HG02938 (cell line): Measurements from ENCODE around the gene SEC23A.
"Not testable (repeated sequence)": the region's sequence is repeated elsewhere in the genome, so short reads cannot be mapped to it uniquely, and the experiment has no call there.

Experiments
- ATAC-seq: cut with Tn5 transposase; IDR thresholded peaks from one replicate; pipeline ENCODE4 v1.9.1; 2021; ENCODE audit warnings: mild to moderate bottlenecking, moderate library complexity; ENCODE audit not compliant: unreplicated experiment

The SEC23A gene

DNA sequence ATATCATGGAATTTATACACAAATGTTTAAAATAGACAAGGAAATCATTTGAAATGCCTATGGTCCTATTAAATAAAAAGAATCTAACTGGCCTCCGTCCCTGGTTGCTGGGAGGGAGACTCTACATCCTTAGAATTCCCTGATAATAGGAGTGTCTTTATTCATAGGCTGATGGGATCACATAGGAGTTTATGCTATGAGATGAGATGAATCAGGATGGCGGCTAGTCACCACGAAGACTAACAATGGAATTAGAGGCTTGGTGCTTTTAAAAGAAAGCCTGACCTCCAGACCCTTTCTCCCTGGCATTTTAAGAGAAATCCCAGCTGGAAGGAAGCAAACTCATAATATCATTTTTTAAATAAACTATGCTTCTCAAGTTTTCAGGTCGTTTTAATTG lies 69.7 kb downstream of the SEC23A start:
- ATAC-seq = no peak

DNA sequence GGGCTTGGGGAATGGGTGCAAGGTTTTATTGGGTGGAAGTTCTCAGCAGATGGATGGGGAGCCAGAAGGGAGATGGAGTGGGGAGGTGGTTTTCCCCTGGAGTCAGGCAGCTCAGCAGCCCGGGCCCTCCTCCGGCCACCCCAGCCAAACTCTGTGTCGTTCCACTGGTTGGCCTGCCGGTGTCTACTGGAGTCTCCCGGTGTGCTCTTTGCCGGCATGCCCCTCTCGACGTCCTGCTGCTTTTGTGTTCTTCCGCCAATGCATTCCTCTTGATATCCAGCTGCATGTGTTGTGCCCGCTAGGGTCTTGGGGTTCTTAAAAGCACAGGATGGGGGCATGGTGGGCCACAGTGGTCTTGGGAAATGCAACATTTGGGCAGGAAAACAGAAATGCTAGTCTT lies 72.8 kb downstream of the SEC23A start:
- no peak for ATAC-seq

DNA sequence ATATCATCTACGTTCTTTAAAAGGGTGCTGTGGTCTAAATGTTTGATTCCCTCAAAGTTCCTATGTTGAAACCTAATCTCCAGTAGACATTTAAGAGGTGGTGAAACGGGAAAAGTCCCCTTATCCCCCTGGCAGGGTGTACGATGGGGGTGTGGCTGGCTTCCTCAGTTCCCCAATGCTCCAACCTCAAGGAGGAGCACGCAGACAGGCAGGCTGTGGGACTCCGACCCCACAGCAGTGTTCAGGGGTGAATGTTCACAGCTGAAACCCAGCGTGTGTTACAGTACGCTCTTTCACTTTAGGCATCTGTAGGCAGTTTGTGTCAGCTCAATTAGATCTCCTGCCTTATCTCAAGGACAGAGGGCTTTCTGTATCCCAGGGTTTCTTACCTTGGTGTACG lies 73.2 kb downstream of the SEC23A start:
- no peak for ATAC-seq

DNA sequence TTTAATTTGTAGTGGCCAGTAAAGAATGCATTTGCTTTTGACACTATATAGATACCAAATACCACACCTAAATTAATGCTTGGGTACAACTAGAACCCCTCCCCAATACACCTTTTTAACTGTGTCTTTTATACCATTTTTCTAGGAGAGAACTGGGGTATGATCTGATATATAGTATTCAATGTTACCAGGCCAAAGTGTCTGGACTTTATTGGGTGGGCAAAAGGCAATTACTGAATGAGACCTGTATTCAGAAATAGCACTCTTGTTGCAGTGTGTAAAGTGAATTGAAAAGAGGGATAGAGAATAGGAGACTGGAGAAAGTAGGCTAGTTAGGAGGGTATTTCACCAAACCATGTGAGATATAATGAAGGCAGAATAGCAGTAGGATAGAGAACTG lies 74.4 kb downstream of the SEC23A start:
- ATAC-seq = no peak

DNA sequence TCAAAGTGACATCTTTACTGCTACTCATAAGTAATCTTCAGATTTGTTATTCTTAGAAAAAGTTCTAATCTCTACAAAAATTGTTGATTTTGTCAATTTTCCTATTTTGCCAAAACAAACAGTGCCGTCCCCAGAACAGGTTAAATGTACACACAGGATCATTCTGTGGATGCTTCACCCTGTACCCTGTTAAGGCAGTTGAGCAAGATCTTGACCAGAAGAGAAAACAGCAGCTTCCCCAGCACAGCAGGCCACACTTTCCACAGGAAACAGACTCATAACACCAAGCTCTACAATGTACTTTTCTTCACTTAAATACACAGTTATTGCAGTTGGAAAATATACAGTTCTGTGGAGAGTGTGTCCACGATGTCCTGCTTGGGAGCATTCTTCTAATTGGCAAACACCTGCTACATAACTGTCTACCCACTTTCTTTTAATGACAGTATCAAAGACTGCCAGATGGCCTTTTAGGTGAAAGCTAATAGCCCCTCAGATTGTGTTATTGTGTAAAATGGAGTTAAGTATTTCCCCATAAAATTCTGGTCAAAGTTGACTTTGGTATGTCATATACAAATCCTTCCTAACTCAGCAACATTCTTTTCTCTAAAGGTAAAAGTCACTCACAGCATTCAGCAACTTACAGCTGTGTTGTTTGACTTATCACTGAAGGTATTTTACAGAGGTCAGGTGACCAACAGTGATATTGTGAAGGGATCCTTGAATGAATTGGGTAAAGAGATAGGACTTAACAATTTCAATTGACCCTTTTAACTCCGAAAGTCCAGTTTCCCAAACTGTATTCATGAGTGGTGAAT lies 77.0 kb downstream of the SEC23A start:
- no peak for ATAC-seq

DNA sequence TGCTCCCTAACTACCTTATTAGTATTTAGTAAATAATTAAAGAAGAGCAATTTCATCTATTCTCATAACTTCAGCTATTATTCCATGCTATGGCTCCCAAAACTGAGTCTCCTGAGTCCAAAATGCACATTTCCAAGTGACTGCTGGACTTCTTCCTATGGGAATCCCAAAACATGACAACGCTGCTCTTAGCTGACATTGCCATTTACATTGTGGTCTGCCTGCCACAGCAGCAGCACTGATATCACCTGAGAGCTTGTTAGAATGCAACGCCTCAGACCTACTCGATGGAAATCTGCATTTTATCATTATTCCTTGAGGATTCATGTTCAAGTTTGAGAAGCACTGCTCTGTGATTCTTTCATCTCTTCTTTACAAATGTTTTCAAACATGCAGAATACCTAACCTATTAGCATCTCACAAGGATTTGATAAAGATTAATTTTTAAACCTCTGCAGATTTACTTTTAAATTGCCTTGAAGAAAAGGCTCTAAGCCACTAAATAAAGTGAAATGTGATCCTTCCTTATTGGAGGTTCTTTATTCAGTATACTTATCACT lies 77.7 kb downstream of the SEC23A start:
- no peak for ATAC-seq

DNA sequence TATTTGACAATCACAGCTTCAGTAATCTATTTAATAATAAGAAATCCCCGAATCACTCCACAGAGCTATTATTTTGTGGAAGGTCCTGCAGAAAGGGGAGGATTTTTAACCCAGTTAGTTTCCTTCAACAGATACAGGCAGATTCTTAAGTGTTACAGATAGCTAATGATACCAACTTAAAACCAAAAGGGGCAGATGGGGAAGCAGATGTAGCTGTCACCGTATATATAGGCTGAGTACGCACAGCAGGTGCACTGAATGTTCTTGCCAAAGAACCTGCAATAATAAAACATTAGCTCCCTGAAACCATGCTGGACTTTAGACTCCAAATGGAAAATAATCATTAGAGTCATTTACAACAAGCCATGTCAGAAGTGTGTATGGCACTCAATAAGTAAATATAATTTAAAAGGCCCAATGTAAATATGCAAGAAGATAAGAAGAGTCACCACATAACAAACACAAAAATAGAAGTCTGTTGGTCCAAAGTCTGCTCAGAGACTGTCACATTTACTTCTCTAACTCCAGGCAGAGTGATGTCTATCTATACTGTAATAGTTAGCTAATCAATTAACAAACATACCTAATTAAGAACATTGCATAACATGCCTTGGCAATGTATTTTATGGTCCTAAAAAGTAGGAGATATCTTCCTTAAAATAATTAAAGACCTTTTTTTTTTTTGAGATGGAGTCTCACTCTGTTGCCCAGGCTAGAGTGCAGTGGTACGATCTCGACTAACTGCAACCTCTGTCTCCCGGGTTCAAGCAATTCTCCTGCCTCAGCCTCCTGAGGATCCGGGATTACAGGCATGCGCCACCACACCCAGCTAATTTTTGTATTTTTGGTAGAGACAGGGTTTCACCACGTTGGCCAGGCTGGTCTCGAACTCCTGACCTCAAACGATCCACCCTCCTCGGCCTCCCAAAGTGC lies 78.8 kb downstream of the SEC23A start:
- ATAC-seq = no peak

DNA sequence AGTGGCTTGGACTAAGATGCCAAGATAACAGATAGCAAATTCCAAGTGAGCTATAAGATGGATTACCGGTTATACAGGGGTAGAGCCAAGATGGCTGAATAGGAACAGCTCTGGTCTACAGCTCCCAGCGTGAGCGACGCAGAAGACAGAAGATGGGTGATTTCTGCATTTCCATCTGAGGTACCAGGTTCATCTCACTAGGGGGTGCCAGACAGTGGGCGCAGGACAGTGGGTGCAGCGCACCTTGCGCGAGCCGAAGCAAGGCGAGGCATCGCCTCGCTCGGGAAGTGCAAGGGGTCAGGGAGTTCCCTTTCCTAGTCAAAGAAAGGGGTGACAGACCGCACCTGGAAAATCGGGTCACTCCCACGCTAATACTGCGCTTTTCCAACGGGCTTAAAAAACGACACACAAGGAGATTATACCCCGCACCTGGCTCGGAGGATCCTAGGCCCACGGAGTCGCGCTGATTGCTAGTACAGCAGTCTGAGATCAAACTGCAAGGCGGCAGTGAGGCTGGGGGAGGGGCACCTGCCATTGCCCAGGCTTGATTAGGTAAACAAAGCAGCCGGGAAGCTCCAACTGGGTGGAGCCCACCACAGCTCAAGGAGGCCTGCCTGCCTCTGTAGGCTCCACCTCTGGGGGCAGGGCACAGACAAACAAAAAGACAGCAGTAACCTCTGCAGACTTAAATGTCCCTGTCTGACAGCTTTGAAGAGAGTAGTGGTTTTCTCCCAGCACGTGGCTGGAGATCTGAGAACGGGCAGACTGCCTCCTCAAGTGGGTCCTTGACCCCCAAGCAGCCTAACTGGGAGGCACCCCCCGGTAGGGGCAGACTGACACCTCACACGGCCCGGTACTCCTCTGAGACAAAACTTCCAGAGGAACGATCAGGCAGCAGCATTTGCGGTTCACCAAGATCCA lies 85.7 kb downstream of the SEC23A start:
- not testable (repeated sequence) for ATAC-seq

DNA sequence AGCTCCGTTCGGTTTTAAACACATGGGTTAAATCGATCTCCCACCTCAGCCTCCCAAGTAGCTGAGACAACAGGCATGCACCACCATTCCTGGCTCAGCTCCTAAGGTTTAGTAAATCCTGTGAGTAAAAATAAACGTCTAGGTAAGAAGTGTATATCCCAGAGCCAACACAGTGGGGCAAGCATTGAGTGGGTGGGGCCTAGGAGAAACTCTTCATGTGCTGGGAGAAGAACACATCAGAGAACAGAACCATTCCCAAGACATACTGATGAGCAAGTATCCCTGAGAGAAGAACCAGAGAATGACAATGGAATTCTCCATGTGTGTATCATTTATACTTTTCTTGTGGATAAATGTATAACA lies 86.3 kb downstream of the SEC23A start:
- ATAC-seq = no peak

DNA sequence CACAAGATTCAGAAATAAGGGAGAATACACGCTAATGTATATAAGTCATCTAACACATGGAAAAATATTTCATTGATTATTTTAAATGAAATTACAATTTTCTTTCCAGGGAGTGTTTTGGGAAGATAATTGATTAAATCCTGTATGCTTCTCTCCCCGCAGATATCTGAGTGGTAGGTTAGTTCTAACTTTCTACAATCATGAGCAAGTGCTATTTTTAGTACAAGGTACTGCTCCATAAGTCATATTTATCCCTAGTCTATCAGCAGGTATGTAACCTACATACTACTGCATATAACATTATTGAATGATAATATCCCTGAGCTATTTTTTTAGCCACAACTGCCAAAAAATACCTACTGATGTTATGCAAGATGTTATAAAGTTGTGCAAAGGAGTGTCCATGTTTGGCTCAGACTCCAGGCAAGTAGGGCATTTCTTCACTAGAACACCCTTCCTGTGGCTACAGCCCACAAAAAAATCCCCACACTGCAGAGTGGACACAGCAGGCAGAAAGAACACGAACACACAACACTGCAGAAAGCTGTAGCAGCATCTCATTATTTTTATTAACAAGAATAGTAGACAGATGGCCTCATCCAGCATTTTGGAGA lies 87.0 kb downstream of the SEC23A start:
- ATAC-seq = no peak

DNA sequence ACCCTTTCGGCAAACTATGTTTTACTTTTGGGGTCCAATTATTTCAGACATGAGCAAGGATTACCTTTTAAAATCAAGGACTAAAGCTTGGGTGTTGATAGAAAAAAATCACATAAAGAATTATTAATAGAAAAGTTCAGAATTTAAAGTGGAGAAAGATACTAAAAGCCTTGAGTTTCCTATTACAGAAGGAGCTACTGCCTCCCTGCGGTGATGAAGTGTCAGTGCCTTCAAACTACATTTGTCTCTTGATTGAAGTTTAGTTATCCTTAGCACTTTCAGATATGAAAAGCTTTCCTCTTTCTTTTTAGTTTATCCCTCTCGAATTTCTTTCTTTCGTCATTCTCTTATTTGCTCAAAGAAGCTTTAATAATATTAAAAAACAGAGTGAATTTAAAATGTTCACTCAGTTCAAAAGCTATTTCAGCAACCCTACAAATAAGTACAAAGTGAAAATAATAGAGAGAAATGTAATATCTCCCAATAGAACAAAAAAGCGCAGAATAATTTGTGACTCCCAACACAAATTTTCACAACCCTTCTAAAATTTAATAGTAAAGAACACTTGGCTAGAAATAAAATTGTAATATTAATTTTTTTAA lies 87.6 kb downstream of the SEC23A start:
- peak; percentile 77 for ATAC-seq

DNA sequence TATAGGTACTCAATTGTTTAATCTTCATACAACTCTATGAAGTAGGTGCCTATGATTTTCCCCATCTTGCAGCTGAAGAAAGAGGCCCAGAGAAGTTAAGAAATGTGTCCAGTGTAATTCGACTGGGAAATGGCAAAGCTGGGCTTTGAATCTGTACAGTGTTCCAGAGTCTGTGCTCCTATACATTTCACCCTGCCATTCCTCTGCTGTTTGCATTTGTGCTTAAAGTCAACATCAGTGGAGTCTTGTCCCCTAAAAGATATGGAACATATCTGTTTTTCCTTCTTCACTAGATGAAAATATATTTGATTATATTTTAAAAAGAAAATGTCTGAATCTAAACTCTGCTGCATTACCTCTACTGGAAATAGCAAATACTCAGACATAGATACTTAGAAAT lies 88.6 kb downstream of the SEC23A start:
- no peak for ATAC-seq

DNA sequence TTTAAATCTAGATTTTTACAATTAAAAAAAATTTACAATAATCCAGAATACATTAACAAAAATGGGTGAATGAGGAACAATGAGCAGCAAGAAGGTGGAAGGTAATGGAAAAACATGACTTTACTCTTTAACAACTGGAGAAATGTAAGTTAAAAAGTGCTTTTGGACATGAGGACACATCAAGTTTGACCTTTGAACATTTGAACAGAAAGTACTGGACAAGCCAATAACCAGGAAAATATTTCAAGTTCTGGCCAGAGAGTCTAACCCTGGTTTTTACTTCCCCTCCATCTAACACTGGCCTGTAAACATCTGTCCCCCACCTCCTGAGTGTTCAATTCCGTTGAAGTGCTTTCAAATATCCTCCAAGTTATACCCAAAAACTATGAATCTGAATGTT lies 94.1 kb downstream of the SEC23A start:
- ATAC-seq = not testable (repeated sequence)

DNA sequence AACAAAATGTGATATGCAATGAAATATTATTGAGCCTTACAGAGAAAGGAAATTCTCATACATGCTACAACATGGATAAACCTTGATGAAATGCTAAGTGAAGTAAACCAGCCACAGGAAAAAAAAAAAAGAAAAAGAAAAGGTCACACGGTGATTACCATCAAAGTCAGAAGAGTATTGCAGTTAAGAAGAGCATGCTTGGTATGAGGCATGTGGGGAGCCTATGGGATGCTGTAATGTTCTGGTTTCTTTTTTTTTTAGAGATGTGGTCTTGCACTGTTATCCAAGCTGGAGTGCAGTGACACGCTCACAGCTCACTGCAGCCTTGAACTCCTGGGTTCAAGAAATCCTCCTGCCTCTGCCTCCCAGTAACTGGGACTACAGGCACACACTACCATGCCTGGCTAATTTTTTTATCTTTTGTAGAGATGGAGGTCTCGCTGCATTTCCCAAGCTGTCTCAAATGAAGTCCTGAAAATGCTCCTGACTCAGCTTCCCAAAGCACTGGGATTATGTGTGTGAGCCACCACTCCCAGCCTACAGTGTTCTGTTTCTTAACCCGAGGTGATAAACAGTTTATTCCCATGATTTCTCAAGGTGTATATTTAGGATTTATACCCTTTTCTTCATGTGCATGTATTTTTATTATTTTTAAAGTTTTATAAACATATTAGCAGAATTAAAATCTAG lies 96.2 kb downstream of the SEC23A start:
- ATAC-seq = no peak

DNA sequence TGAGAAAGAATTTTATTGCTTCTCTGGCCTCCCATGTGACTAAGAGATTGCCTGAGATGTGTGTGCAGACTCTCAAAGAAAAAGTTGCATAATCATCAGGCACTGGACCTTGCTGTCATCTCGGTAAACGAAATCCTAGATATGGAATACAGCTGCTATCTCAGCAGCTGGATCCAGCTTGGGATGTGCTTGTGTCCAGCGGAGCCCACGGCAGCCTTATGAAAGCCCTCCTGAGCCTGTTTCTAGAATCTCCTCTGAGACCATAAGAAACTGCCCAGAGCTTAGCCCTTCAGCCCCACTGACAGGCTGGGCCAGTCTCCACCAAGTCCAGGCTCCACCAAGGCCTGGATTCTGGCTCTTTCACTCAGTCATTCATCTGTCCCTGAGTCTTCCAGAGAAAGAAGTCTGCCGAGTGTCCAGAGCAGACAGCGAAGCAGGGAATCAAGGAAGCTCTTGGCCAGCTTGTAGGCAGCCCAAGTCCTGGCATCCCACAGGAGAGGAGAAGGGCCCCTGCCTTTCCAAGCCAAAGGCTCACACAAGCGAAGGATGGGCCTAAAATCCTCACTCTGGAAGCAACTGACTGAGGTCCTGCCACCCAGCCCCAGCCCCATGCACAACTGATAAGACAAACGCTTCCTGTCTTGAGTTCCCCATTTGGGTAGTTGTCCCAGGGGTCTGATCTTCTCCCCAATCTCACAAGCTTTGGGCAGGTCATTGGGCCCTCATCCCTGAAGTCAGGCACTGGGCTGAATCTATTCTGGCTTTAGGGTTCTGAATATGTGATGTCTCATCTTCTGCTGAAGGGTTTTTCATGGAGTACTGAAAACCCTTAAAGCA lies 97.8 kb downstream of the SEC23A start:
- ATAC-seq = no peak

DNA sequence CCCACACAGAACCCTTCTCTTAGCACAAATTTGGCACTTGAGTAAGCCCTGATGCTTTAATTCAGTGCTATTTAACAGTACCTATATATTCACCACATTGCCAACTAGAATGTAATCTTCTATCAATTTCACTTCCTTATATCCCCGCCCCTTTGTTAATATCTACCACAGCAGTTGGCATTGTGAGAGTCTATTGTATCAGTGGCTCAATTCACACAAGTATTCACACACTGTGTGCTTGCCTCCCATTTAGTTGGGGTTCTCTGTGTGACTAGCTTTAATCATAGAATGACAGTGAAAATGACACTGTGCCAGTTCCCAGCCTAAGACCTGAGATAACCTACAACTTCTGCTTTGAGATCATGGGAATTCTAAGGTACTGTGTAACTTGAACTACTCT lies 103.1 kb downstream of the SEC23A start:
- ATAC-seq = no peak

DNA sequence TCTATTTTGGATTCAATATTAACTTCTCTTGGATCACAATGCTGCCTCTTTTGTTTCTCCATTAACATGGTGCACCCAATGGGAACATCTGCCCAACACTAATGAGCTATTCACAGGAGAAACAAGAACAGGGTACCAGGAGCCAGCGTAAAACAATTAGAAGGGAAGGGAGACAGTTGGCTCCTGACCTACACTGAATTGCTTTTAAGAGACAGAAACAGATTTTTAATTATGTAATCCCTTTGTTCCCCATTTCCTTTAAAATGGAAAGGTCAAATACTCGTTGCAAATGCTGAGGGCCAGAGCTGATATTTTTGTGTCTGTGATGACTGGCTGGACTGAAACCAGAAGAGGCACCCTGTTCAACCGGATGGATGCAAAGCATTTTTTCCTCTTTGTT lies 108.3 kb downstream of the SEC23A start:
- no peak for ATAC-seq

DNA sequence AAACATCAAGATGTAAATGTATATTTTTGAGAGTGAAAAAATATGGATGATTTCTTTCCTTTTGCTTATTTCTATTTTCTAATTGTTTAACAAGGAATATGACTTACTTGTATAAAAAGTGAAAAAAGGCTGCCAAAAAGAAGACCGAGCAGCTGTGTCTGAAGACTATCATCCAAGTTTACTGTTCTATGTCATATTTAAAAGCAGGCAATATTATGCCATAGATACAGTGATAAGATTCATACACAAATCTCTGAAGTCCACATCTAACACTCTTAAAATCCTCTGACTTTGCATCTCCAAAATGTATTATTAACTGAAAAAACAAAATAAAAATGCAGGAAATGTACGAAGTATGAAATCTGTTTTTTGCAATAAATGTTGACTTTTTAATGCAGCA lies 109.1 kb downstream of the SEC23A start:
- no peak for ATAC-seq
